Measurements from ENCODE around the gene DHRS3. TPM values are rescaled to one million over a fixed set of nuclear protein-coding genes. Genes with fewer than 3 reads are reported as not detected.

Gene DHRS3
- total RNA-seq, 6 experiments from 2014 or later, result 6.0 to 29.1 (median 27.1) TPM

DNA sequence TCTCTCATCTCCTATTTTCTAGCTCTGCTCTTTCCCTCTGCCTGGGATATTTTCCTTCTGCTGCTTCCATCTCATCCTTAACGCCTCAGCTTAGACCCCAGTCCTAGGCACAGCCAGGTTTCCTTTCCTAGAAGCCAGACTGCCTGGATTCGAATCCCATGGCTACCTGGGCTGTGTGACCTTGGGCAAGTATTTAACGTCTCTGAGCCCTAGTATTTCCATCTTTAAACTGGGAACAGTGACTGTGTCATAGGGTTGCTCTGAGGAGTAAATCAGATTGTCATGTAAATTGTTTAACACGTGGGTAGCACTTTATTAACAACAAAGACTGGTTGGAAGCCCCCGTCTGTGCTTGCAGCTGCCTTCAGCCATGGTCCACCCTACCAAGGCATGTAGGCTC is 18.4 kb downstream of the DHRS3 start:
- Mint-ChIP-seq H3K36me3 (ENCODE audit: low read depth) (no peaks in the 10 kb centered on the region), H3K27me3 (ENCODE audit: insufficient read depth) (peaks cover 24% of the 10 kb centered on the region), H3K27ac (no peak overlapping the region), H3K4me1 (ENCODE audit: low read depth) (peaks cover 66% of the 10 kb centered on the region), H3K4me3 (no peak overlapping the region), H3K9me3 (no peaks in the 10 kb centered on the region)
- TF ChIP-seq, protein P1, sequence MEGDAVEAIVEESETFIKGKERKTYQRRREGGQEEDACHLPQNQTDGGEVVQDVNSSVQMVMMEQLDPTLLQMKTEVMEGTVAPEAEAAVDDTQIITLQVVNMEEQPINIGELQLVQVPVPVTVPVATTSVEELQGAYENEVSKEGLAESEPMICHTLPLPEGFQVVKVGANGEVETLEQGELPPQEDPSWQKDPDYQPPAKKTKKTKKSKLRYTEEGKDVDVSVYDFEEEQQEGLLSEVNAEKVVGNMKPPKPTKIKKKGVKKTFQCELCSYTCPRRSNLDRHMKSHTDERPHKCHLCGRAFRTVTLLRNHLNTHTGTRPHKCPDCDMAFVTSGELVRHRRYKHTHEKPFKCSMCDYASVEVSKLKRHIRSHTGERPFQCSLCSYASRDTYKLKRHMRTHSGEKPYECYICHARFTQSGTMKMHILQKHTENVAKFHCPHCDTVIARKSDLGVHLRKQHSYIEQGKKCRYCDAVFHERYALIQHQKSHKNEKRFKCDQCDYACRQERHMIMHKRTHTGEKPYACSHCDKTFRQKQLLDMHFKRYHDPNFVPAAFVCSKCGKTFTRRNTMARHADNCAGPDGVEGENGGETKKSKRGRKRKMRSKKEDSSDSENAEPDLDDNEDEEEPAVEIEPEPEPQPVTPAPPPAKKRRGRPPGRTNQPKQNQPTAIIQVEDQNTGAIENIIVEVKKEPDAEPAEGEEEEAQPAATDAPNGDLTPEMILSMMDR (IDR thresholded peaks at IDR 0.05), result no peak
- no peak for DNase-seq

DNA sequence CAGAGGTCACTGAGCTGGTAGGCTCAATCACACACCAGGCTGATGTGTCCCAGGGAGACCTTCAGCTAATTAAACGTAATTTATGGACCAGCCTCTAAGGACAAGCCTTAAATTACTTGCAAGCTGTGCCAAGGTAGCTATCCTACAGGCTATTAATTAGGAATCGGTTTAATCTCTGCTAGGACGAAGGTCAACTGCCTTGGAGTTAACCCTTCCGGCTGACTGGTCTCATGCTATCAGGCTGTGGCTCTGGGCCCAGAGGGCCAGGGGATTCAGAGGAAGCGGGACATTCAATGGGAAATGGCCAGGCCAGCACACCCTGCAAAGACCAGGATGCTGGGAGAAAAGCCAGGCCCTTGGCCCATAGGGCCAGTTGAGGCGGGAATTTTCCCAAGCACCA is 19.0 kb downstream of the DHRS3 start:
- Mint-ChIP-seq H3K27ac (no peak overlapping the region), H3K36me3 (ENCODE audit: low read depth) (no peaks in the 10 kb centered on the region), H3K4me1 (ENCODE audit: low read depth) (peaks cover 66% of the 10 kb centered on the region), H3K9me3 (no peaks in the 10 kb centered on the region), H3K4me3 (no peak overlapping the region), H3K27me3 (ENCODE audit: insufficient read depth) (peaks cover 25% of the 10 kb centered on the region)
- no peak for DNase-seq
- TF ChIP-seq, protein P1 (IDR thresholded peaks at IDR 0.05), result no peak

DNA sequence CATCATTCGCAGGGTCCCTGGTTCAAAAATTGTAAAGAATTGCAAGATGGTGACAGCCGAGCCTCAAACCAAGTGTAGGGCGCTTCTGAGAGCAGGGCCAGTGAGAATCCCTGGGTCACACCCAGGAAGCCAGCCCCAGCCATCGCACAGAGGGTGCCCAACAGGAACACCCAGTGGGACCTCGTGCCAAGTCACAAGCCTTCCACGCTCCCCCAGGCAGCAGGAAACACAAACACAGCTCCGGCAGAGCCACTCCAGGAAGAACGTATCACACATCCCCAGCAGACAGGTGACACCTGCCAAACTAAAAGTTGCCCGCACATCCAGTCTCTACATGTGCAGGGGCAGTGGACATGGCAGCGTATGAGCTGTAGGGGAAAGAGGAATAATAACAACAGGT is 20.2 kb downstream of the DHRS3 start:
- Mint-ChIP-seq H3K9me3 (no peaks in the 10 kb centered on the region), H3K36me3 (ENCODE audit: low read depth) (no peaks in the 10 kb centered on the region), H3K27me3 (ENCODE audit: insufficient read depth) (peaks cover 25% of the 10 kb centered on the region), H3K4me1 (ENCODE audit: low read depth) (peaks cover 61% of the 10 kb centered on the region), H3K27ac (peak overlapping the region; percentile 27; the same call in 1 of the 2 replicates), H3K4me3 (no peak overlapping the region)
- TF ChIP-seq, protein P1 (IDR thresholded peaks at IDR 0.05), result no peak
- no peak for DNase-seq

DNA sequence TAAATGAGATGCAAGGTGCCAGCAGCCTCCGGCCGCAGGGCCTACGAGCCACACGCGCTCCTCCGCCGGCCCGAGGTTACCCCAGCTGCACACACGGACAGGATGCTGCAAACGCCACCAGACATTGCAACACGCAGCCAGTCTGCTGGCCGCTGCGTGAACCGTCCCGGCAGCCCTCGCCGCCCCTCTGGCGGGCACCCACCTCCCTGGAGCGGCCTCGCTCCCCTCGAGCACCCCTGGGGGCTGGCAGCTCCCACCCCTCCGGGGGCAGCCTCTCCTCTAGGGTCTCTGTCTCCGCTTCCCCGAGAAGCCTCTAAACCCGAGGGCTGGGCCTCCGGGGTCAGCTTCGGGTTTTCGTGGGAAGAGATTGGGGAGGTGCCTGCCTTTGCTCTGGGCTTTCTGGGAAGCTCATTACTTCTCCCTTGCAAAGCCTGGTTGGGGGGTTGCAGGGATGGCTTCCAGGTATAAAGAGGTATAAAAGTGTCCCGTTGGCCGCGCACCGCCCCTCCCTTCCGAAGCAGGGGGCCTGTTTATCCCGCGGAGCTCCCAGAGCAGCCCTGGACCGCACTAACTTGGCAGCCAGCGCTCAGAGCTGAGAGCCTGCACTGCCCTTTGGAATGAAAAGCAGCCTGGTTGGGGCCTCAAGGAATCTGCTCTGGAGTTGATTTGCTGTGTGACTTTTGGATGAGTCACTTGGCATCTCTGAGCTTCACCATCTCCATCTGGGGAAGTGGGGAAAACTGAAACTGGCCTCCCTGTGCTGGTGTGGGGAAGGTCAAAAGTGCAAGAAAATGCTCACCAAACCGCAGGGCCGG is 21.8 kb downstream of the DHRS3 start:
- Mint-ChIP-seq H3K4me3 (peak overlapping the region; percentile 82), H3K27me3 (ENCODE audit: insufficient read depth) (peaks cover 32% of the 10 kb centered on the region), H3K4me1 (ENCODE audit: low read depth) (peaks cover 46% of the 10 kb centered on the region), H3K27ac (peak overlapping the region; percentile 90), H3K9me3 (no peaks in the 10 kb centered on the region), H3K36me3 (ENCODE audit: low read depth) (no peaks in the 10 kb centered on the region)
- TF ChIP-seq, protein P1 (IDR thresholded peaks at IDR 0.05), result no peak
- DNase-seq, result peak; percentile 97

DNA sequence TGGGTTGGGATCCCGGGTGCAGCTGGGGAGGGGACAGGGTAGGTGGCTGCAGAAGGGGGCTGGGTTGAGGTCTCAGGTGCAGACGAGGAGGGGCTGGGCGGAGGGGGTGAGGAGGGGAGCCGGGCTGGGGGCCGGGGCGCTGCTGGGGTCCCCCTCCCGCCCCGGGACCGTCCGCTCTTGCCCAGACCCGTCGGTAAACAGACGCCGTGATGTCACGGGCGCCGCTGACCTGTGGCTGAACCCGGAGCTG is 22.3 kb downstream of the DHRS3 start:
- H3K36me3 Mint-ChIP-seq (ENCODE audit: low read depth), result 0 out of 2 replicates have a peak, but pooled peaks cover 3% of the 10 kb centered on the region
- H3K27ac Mint-ChIP-seq, result peak overlapping the region; percentile 90
- TF ChIP-seq, protein P1 (IDR thresholded peaks at IDR 0.05), result no peak
- DNase-seq, result no peak
- H3K4me1 Mint-ChIP-seq (ENCODE audit: low read depth), result peaks cover 40% of the 10 kb centered on the region
- H3K4me3 Mint-ChIP-seq, result peak overlapping the region; percentile 82
- peaks cover 29% of the 10 kb centered on the region for H3K27me3 Mint-ChIP-seq (ENCODE audit: insufficient read depth)
- H3K9me3 Mint-ChIP-seq, result no peaks in the 10 kb centered on the region
